Measurements from ENCODE around the gene ALDH1A1. TPM values are rescaled to one million over a fixed set of nuclear protein-coding genes. Genes with fewer than 3 reads are reported as not detected.

The ALDH1A1 gene
- polyA plus RNA-seq, 1 experiment, result 7.0 TPM

GRCh38 chr9:72979405-72980100 lies 26.7 kb upstream of the ALDH1A1 start:
- H3K27ac ChIP-seq (ENCODE audit: low read depth, low read length), result no peak overlapping the region
- POLR2A ChIA-PET, result no interaction called here
- CTCF ChIA-PET, result no interaction called here

GRCh38 chr9:72978744-72979143 lies 25.9 kb upstream of the ALDH1A1 start:
- Histone ChIP-seq H3K27ac (ENCODE audit: low read depth, low read length) (no peak overlapping the region), H3K9me3 (ENCODE audit: control insufficient read depth, insufficient read depth, low read length) (no peaks in the 10 kb centered on the region), H3K27me3 (ENCODE audit: control insufficient read depth, insufficient read depth, low read length) (no peaks in the 10 kb centered on the region), H3K4me3 (ENCODE audit: low read depth, low read length) (no peak overlapping the region)
- DNase-seq (ENCODE audit: low read depth, low spot score), result no peak
- POLR2A ChIA-PET, result no interaction called here
- no peak for TF ChIP-seq CTCF (IDR thresholded peaks at IDR 0.05; ENCODE audit: low read depth, low read length)
- CTCF ChIA-PET, result no interaction called here

More at GRCh38 chr9:72979405-72980100, 26.7 kb upstream of the ALDH1A1 start:
- H3K27me3 ChIP-seq (ENCODE audit: control insufficient read depth, insufficient read depth, low read length), result no peaks in the 10 kb centered on the region
- TF ChIP-seq CTCF (IDR thresholded peaks at IDR 0.05; ENCODE audit: low read depth, low read length), result no peak
- no peak for DNase-seq (ENCODE audit: low read depth, low spot score)
- no peaks in the 10 kb centered on the region for H3K9me3 ChIP-seq (ENCODE audit: control insufficient read depth, insufficient read depth, low read length)
- H3K4me3 ChIP-seq (ENCODE audit: low read depth, low read length), result no peak overlapping the region

- no peak overlapping the region for H3K27ac ChIP-seq (ENCODE audit: low read depth, low read length)
- H3K27me3 ChIP-seq (ENCODE audit: control insufficient read depth, insufficient read depth, low read length), result no peaks in the 10 kb centered on the region
- POLR2A ChIA-PET, result no interaction called here
- no peak for TF ChIP-seq CTCF (IDR thresholded peaks at IDR 0.05; ENCODE audit: low read depth, low read length)
- DNase-seq (ENCODE audit: low read depth, low spot score), result no peak
- CTCF ChIA-PET, result no interaction called here
- no peaks in the 10 kb centered on the region for H3K9me3 ChIP-seq (ENCODE audit: control insufficient read depth, insufficient read depth, low read length)
- no peak overlapping the region for H3K4me3 ChIP-seq (ENCODE audit: low read depth, low read length)
Measured at GRCh38 chr9:72977670-72978069, 24.8 kb upstream of the ALDH1A1 start.

- CTCF ChIA-PET, result interaction anchor here (0.8 to 0.9 kb wide), 2 partner anchors 48 to 117 kb away, joined by 3 to 4 read pairs; no protein-coding TSS in a partner anchor
Measured at GRCh38 chr9:72974501-72974900, 21.6 kb upstream of the ALDH1A1 start.

More at GRCh38 chr9:72974501-72974900, 21.6 kb upstream of the ALDH1A1 start:
- no peaks in the 10 kb centered on the region for H3K9me3 ChIP-seq (ENCODE audit: control insufficient read depth, insufficient read depth, low read length)
- TF ChIP-seq CTCF (IDR thresholded peaks at IDR 0.05; ENCODE audit: low read depth, low read length), result no peak
- H3K4me3 ChIP-seq (ENCODE audit: low read depth, low read length), result no peak overlapping the region
- H3K27me3 ChIP-seq (ENCODE audit: control insufficient read depth, insufficient read depth, low read length), result no peaks in the 10 kb centered on the region
- POLR2A ChIA-PET, result no interaction called here
- H3K27ac ChIP-seq (ENCODE audit: low read depth, low read length), result no peak overlapping the region
- no peak for DNase-seq (ENCODE audit: low read depth, low spot score)

Measured in AG04450 (cell line).